ENCODE measurements around the gene NCLN. TPM values are rescaled to one million over a fixed set of nuclear protein-coding genes. Genes with fewer than 3 reads are reported as not detected.
"Not testable (repeated sequence)": the region's sequence is repeated elsewhere in the genome, so short reads cannot be mapped to it uniquely, and the experiment has no call there.

Gene NCLN
- total RNA-seq, 1 experiment from 2014 or later, result 74.6 TPM

DNA sequence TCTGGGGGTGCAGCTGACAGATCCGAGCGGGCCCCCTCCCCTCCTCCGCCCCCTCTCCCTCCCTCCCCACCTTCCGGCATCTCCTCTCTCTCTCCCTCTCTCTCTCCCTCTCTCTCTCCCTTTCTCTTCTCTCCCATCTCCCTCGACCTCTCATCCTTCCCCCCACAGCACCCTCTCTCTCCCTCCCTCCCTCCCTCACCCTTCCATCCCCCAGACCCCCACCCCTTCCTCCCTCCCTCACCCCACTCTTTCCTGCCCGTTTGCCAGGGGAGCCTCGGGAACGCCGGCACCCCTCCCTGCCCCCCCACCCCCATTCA lies 39.4 kb downstream of the NCLN start:
- DNase-seq (ENCODE audit: low spot score), result no peak

DNA sequence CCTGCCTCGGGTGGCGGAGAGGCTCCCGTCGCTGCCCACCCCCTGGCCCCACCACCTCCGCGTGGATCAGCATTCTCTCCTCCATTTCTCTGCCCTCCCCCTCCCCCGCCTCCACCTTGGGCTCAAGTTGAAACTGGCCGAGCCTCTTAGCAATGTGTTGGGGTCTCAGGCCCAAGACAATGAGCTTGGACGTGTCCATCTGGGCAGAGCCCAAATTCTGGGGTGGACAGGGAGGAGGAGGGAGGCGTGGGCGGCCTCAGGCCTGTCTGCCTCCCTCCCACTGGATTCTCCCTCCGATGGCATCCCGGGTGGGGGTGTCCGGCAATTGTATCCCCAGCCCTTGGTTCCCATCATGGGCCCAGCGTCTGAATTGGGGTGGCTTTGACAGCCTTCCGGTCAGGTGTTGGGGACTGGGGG lies 40.0 kb downstream of the NCLN start:
- DNase-seq (ENCODE audit: low spot score), result no peak

DNA sequence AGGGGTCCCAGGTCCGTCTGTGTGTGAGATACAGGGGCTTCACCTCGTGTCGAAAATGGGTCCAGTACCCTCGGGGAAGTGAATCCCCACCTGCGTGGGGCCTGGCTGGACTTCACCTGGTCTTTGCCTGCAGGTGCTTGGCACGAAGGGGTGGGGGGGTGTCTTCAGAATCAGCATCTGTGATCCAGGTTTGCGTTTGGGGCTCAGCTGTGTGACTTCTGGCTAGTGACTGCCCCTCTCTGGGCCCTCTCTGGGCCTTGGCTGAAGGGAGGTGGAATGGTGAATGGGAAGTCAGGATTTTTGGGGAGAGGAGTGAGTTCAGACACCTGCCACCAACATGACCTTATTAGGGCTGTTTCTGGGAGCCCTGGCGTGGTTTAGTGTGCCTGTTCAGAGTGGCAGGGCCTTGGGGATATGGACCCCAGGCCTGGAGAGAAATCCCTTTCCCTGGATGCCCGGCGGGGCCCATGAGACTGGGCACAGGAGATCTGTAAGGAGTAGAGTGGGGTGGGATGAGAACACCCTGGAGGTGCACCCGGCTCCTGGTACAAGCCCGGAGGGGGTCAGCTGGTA lies 41.4 kb downstream of the NCLN start:
- DNase-seq (ENCODE audit: low spot score), result no peak

DNA sequence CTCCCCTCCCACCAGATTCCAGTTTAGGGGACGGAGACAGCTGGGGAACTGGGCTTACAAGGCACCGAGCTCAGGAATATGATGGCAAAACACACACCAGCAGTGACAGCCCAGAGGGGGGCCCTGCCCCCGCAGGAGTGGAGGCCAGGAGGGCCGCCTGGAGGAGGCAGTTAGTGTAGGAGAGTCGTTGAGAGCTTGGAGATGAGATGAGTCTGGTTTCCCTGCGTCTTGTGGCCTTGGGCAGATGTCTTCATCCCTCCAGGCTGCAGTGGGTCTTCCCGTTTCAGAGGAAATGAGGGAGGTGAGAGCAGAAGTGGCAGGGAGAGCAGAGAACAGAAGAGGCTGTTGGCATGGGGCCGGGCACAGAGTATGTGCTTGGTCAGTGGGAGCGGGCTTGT lies 43.6 kb downstream of the NCLN start:
- DNase-seq (ENCODE audit: low spot score), result no peak

DNA sequence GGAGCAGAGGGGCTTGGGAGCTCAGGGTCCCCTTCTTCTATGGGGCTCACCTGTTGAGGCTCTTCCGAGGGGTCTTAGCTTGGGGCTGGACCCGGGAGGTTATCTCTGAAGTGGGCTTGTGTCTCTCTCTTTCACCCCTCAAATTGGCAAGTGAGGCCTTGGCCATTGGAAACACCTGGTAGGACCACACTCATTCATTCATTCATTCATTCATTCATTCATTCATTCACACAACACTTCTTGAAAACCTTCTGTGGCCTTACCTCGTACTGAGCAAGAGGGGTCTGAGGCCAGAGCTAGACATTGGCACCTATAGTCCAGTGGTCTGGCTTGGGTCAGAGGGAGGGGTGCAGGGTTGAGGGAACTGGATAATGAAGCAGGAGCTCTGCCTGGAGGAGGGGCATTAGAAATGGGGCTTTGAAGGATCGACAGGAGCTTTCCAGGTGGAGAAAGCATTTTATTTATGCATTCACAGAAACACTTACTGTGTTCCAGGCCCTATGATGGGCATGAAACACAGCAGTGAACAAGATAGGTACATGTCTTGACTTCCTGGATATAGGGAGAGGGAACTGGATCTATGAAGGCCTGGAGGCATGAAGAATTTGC lies 44.3 kb downstream of the NCLN start:
- no peak for DNase-seq (ENCODE audit: low spot score)

DNA sequence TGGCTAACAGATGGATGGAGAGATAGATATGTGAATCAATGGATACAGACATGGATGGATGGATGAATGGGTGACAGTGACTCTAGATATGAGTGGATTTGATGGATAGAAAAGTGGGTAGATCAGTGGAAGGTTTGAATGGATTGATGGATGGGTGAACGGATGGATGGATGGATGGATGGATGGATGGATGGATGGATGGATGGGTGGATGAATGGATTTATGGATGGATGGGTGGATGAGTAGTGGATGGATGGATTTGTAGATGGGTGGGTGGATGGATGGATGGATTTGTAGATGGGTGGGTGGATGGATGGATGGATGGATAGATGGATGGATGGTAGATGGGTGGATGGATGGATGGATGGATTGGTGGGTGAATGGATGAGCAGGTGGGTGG lies 45.6 kb downstream of the NCLN start:
- DNase-seq (ENCODE audit: low spot score), result no peak

DNA sequence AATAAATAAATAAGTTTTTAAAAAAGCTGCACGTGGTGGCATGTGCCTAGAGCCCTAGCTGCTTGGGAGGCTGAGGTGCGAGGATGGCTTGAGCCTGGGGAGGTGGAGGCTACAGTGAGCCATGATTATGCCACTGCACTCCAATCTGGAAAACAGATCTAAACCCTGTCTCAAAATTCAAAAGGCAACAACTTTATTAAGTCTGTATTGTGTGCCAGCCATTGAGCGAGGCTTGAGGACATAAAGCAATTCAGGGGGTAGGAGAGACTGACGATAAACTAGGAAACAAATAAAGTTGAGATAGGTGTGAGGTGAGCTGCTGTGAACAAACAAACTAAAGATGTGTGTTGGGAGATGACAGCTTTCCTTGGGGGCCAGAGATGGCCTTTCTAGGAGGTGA lies 47.4 kb downstream of the NCLN start:
- DNase-seq (ENCODE audit: low spot score), result no peak

DNA sequence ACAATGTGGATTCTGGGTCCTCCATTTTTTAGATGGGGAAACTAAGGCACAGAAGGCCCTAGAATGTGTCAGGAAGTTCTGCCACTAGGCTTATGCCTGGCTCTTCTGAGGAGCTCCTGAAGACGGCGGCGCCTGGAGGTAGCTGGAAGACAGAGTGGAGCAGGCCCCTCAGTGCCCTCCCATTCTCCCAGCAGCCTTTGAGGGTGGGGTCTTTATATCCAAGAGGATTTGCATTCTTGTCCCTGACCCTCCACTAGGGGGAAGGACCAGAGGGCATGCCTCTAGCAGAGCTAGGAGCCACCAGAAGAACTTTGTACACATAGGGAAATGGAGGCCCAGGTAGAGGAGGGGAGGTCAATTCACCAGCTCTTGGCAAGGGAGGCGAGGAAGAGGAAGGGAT lies 48.1 kb downstream of the NCLN start:
- DNase-seq (ENCODE audit: low spot score), result no peak

DNA sequence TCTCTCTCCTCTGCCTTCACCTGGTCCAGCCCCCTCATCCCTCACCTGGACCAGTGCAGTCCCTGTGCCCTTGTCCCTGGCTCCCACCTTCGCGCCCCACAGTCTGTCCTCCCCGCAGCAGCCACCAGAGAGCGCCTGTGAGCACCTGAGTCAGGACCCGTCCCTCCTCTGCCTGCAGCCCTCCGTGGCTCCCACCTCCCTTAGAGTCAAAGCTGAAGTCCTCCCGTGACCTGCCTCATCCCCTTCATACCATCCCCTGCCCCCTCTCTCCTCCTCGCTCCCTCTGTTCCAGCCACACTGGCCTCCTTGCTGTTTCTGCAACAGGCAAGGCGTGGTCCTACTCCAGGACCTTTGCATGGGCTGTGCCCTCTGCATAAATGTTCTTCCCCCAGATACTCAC lies 49.1 kb downstream of the NCLN start:
- no peak for DNase-seq (ENCODE audit: low spot score)

DNA sequence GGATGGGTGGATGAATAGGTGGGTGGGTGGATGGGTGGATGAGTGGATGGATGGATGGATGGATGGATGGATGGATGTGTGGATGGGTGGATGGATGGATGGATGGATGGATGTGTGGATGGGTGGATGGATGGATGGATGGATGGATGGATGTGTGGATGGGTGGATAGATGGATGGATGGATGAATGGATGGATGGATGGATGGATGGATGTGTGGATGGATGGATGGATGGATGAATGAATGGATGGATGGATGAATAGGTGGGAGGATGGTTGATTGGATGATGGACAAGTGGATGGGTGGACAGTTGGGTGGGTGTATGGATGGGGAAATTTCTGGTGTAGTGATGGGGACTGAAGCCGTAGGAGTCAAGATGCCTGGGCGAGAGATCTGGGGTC lies 49.9 kb downstream of the NCLN start:
- not testable (repeated sequence) for DNase-seq (ENCODE audit: low spot score)

DNA sequence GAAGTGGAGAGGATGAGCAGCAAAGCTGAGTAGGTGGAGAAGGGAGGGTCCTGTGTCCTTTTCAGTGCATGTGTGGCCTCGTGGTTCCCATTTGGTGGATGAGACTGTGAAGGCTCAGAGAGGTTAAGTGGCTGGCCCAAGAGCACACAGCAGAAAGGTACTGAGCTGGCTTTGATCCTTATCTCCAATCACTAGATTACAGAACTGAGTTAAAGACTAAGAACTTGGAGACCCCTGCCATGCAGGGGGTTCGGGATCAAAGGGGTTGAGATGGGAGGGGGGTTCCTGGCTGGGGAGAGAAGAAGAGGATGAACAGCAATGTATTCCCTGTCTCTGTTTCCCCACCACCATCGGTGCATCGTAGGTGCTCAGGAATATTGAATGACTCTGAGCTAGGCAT lies 50.5 kb downstream of the NCLN start:
- DNase-seq (ENCODE audit: low spot score), result no peak

DNA sequence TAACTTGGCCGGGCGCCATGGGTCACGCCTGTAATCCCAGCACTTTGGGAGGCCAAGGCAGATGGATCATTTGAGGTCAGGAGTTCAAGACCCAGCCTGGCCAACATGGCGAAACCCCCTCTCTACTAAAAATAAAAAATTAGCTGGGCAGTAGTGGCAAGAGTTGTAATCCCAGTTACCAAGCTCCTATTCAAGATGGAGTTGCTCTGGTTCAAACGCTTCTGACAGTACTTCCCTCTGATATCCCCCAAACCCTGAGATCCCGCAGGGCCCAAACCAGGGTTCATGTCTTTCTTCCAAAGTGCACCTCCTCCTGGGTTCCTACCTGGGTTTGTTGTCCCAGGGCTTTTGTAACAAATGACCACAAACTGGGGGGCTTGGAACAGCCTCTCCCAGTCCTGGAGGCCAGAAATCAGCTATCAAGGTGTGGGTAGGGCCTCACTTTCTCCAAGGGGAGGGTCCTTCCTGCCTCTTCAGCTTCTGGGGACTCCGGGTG lies 52.4 kb downstream of the NCLN start:
- no peak for DNase-seq (ENCODE audit: low spot score)

DNA sequence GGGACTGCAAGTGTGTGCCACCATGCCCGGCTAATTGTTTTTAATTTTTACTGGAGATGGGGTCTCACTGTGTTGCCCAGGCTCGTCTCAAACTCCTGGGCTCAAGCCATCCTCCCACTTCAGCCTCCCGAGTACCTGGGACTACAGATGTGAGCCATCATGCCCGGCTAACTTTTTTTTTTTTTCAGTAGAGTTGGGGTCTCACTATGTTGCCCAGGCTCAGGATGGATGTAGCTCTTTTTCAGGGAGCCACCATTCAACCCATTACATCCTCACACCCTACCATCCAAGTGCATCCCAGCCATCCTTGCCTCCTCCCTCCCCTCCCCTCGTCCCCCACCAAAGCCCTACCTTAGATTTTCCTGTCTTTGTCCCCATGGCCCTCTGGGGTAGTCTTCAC lies 53.6 kb downstream of the NCLN start:
- DNase-seq (ENCODE audit: low spot score), result no peak

DNA sequence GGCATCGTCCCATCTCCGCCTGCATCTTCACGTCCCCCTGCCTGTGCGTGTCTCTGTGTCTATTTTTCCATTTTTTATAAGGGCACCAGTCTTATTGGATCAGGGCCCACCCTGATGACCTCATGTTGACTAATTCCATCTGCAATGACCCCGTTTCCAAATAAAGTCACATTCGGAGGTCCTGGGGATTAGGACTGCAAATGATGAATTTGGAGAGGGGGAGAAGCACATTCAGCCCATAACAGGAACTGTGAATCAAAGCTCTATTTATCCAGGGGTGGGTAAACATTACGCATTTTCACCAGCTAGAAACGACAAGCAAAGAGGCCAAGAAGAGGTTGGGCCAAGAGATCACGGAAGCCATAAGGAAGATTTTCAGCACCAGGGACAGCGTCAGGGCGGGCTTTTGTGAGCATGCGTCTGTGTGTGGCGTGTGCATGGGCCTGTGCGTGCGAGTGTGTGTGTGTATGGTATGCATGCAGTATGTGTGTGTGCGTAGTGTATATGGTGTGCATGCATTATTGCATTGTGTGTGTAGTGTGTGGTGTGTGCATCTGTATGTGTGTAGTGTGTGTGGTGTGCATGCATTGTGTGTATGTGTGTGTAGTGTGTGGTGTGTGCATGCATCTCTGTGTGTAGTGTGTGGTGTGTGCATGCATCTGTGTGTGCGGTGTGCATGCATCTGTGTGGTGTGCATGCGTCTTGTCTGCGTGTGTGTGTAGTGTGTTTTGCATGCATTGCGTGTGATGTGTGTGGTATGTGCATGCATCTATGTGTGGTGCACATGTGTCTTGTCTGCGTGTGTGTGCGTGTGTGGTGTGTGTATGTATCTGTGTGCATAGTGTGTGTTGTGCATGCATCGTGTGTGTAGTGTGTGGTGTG lies 58.3 kb downstream of the NCLN start:
- peak; percentile 45 for DNase-seq (ENCODE audit: low spot score)

DNA sequence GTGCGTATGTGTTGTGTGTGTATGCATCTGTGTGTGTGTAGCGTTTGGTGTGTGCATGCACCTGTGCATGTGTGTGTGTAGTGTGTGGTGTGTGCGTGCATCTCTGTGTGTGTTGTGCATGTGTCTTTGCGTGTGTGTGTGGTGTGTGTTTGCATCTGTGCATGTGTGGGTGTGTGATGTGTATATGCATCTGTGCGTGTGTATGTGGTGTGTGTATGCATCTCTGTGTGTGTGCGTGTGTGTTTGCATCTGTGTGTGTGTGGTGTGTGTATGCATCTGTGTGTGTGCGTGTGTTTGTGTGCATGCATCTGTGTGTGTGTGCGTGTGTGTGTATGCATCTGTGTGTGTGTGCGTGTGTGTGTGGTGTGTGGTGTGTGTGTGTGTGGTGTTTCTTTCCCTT lies 59.3 kb downstream of the NCLN start:
- DNase-seq (ENCODE audit: low spot score), result no peak

DNA sequence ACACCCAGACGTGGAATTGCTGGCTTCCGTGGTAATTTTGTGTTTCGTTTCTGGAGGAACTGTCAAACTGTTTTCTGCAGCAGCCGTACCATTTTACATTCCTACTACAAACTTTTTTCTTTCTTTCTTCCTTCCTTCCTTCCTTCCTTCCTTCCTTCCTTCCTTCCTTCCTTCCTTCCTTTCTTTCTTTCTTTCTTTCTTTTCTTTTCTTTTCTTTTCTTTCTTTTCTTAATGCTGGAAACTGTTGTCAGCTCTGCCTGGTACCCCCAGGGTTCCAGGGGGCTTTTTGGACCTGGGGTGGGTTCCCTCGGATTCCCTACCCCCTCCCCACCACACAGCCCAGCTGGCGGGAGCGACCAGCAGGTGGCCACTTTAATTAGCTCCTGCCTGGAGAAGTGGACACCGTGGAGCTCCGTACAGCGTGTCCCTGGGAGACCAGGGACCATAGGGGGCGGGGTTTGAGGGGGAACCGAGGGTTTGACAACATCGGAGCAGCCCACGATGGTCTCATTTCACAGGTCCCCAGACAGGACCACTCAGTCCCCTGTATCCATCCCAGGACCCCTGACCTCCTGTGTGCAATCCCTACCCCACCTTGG lies 63.1 kb downstream of the NCLN start:
- no peak for DNase-seq (ENCODE audit: low spot score)

DNA sequence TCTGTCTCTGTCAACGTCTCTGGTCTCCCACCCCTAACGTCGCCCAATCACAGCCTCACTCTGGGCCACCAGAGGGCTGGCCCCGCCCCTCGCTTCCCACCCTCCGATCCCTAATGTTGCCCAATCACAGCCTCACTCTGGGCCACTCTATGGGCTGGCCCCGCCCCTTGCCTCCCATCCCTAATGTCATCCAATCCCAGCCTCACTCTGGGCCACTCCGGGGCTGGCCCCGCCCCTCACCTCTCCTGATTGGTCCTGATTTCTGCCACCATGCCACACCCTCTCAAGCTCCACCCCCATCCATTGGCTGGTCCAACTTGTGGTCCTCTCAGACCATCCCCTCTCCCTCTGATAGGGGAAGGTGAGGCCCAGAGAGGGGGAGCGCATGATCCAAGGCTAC lies 63.7 kb downstream of the NCLN start:
- DNase-seq (ENCODE audit: low spot score), result peak; percentile 29

DNA sequence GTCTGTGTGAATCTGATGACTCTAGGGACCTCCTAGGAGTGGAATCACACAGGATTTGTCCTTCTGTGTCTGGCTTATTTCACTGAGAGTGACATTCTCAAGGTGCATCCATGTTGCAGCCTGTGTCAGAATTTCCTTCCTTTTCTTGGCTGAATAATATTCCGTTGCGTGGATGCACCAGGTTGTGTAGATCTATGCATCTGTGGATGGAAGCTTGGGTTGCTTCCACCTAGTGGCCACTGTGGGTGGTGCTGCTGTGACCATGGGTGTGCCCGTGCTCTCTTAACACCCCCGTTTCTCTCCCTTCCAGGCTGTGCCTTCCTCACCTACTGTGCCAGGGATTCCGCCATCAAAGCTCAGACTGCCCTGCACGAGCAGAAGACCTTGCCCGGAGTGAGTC lies 64.9 kb downstream of the NCLN start:
- DNase-seq (ENCODE audit: low spot score), result peak; percentile 39

DNA sequence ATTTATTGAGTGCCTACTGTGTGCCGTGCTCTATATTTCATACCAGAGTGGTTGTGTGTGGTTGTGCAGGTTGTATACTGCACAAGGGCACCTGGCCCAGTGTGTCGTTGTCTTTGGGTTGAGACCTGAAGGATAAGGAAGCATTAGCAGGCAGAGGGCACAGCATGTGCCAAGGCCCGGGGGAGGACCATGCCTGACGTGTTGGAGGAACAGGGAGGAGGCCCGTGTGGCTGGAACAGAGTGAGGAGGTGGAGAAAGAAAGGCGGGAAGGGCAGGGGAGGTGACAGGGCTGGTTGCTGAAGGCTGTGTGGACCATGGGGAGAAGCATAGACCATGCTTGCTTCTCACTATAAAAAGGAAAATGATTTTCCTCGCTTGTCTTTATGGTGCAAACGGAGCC lies 65.5 kb downstream of the NCLN start:
- DNase-seq (ENCODE audit: low spot score), result no peak

DNA sequence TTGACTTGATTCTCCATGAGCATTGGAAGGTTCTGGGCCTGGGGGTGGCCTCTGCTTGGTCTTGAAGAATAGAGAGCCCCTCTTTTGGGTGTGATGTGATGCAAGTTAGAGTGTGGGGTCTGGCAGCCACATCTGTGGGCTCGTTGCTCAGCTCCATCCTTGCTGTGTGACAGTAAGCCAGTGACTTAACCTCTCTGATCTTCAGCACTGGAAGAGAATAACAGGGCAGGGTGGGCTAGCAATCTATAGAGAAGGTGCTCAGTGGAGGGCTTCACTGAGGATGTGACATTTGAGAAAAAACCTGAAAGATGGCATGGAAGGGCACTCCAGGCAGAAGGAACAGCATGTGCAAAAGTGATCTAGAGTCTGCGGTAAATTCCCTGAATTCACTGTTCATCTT lies 66.9 kb downstream of the NCLN start:
- no peak for DNase-seq (ENCODE audit: low spot score)

DNA sequence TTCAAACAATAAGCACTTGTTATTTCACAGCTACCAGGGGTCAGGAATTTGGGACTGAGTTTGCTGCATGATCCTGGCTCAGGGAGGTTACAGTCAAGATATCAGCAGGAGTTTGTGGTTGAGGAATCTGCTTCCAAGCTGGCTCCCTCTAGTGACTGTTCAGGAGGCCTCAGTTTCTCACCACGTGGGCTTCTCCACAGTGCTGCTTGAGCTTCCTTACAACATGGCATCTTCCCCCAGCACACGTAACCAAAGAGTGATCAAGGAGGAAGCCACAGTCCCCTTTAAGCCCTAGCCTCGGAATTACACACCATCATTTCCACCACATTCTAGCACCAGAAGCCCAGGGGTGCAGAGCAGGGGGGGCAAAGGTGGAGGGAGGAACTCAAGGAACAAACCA lies 67.5 kb downstream of the NCLN start:
- no peak for DNase-seq (ENCODE audit: low spot score)

DNA sequence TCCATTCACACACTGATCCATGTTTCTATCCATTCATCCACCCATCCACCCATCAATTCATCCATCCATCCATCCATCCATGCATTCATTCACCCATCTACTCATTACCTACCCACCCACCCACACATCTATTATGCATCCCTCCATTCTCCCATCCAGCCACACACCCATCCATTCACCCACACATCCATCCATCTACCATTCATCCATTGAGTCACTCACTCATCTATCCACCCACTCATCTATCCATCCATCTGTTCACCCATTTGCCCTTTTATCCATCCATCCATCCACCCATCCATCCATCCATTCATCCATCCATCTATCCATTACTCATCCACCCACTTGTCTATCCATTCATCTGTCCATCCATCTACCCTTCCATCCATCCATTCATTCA lies 68.8 kb downstream of the NCLN start:
- no peak for DNase-seq (ENCODE audit: low spot score)

DNA sequence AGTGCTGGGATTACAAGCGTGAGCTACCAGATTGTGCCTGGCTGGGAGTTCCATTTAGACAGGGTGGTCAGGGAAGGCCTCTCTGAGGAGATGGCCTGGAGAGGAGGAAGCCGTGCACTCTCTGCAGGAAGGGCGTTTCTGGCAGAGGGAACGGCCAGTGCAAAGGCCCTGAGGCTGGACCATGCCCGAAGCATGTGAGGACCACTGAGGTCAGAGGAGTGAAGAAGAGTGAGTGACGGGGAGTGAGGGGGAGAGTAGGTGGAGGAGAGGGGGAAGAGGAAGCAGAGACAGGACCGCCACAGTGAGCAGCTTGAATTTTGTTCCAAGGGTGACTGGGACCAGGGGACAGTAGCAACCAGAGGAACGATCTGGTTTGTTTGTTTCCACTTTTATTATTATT lies 71.3 kb downstream of the NCLN start:
- no peak for DNase-seq (ENCODE audit: low spot score)

All from A172 (cell line).